H4 (cell line): ENCODE measurements around the gene LTA4H. TPM values are rescaled to one million over a fixed set of nuclear protein-coding genes. Genes with fewer than 3 reads are reported as not detected.
A peak's percentile ranks its signal among the peaks of the same experiment; 100 is the strongest.
"Not testable (repeated sequence)": the region's sequence is repeated elsewhere in the genome, so short reads cannot be mapped to it uniquely, and the experiment has no call there.

Experiments
- DNase-seq: peaks from one replicate; pipeline ENCODE4 v3.0.0-alpha.2; 2015; ENCODE audit warnings: low spot score
- total RNA-seq: library from RNA; depleted of rRNA; stranded (reverse); fragments of >200 nt; shearing (Covaris generic); gene quantifications from 2 replicates; pipeline ENCODE4 v1.2.3, GENCODE V29; 2014; rRNA removed

Gene LTA4H
- 67.7 and 85.7 TPM in 2 replicates for total RNA-seq

DNA sequence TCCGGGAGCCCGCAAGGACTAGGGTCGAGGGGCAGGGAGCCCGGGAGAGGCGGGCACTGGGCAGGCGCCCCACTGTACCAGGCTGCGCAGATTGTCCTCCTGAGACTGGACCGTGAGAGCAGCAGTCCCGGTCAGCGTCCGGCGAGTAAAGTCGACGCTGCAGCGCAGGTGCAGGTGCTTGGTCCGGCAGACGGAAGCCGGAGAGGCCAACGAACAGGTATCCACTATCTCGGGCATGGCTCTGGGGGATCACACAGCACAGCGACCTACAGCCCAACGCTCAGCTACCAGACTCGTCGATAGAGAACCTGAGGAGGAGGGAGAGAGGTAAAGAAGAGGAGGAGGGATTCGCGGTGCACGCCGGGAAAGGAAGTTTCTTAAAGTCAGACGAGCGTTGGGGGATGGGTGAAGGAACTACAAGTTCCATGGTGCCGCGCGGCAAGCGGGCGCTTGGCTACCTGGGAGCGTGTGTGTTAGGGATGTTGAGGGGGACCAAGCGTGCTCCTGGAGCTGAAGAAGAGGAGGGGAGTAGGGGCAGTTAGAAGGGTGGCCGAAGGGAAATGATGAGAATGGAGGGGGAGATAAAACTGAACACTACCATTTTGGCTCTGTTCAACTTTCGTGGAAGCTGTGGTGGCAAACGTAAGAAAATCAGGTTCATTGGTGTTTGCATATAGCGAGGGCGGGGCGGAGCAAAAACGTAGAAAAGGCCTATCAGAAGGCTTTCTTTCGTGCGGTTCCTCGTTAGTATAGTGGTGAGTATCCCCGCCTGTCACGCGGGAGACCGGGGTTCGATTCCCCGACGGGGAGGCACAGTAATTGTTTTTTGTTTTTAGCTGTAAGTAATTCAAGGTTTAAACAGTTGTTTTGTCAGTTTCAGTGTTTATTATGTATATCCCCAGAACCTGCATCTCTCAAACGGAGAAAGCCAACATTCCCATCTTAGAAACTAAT, at the start of gene LTA4H:
LTA4H (minus strand) TSS at position 305 of the 954 bp plus-strand sequence; CDS start at position 237, 68 bp downstream.
- peak; percentile 97 for DNase-seq

DNA sequence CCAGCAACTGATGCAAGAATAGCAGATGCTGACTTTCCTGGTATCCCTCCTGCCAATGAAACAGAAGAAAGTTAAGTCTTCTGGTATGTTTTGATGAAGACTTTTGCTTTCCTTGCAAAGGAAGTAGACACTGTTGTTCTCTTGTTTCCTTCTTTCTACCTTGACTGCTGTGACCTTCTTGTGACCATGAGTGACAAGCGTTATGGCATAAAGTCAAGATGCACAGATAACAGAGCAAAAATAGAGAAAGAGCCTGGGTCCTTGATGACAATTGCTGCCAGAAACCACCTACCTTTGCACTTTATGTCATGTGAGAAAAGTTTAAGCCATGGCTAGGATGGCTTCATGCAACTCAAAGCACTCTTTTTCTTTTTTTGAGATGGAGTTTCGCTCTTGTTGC, 49.2 kb upstream of the LTA4H start:
- no peak for DNase-seq

DNA sequence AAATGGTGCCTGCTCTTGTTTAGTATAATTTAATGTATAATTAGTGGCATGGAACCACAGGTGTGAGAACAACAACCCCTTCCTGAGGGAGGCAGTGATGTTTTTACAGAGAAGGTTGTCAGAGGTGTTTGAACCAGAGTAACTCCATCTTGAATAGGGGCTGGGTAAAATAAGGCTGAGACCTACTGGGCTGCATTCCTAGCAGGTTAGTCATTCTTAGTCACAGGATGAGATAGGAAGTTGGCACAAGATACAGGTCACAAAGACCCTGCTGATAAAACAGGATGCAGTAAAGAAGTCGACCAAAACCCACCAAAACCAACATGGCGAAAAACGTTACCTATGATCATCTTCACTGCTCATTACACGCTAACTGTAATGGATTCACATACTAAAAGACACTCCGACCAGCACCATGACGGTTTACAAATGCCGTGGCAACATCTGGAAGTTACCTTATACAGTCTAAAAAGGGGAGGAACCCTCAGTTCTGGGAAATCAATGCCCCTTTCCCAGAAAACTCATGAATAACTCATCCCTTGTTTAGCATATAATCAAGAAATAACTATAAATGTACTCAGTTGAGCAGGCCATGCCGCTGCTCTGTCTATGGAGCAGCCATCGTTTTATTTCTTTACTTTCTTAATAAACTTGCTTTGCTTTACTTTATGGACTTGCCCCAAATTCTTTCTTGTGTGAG, 47.8 kb upstream of the LTA4H start:
- no peak for DNase-seq

DNA sequence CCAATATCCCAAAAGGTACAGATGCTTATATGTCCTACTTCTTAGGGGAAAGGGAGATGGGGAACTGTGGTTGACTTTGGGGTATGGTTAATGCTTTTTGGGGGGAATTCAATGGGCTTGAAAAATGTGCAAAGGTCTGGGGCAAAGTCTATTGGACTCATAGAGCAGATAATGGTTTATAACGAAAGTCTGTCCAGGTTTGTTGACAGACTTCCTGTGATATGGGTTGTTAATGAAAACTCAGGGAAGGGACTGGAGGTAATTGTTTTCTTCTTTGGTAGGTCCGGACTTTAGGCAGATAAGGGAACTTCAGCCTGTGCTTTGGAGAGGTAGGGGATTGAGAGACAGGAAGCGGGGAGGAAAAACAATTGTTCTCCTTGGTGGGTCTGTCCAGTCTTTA, 46.2 kb upstream of the LTA4H start:
- DNase-seq = no peak

DNA sequence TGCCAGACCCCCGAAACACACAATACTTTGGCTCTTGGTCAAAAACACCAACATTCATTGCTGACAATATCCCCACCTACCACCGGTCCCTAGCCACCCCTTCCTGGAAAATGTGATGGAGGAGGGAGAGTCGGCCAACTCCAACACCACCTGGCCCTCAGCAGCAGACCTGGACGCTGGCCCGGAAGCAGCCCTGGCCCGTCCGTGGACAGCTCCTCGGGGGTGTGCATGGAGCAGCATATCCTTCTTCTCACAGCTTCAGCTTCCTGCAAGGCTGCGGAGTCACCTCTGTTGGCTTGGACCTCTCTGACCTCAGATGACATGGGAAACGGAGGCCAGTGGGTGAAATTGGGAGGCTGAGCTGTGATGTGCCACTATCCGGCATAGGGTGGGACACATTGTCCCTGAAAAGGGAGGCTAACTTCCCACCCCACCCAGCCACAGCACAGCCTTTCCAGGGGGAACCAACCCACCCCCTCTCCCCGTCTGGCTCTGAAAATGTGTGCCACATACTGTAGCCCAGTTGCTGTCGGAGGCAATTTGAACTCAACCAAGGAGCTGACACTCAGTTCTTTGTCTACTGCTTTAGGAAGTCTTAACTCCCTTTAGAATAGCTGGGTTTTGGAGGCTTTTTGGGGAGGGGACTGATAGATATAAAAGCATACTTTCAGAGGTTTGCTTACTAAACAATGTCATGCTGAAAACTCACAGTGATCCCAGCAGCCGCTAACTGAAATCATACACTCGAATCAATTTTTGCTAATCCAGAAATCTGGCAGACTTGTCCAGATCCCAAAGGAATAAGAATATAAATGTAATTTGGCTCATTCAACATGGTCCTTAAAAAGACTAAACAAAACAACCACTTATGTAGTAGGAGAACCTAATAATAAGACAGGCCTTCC, 43.1 kb upstream of the LTA4H start:
- DNase-seq = no peak

DNA sequence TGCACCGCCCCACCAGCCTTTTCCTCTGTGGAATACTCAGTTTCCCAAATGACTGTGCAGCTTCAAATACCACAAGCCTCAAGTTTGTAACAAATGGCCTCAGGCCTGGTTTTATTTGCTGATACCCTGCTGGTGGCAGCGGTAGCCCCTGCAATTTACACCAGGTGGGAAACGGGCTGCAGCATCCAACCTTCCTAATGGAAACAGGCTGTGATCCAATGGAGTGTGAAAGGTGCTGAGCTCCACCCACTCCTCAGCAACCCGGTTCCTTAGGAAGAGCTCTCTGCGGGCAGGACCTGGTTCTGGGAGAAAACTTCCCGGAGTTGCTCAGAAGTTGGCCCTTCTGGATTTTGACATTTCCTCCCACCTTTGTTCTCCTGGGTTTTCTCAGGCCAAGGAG, 41.7 kb upstream of the LTA4H start:
- DNase-seq = no peak

DNA sequence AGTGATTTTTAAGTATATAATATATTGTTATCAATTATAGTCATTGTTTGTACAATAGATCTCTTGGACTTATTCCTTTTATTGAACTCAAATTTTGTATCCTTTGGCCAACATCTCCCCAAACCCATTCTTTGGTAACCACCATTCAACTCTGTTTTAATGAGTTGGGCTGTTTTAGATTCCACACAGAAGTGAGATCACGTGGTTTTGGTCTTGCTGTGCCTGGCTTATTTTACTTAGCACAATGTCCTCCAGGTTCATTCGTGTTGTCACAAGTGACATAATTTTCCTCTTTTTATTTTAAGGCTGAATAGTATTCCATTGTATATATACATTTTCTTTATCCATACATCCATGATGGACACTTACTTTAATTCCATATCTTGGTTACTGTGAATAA, 40.2 kb upstream of the LTA4H start:
- no peak for DNase-seq

DNA sequence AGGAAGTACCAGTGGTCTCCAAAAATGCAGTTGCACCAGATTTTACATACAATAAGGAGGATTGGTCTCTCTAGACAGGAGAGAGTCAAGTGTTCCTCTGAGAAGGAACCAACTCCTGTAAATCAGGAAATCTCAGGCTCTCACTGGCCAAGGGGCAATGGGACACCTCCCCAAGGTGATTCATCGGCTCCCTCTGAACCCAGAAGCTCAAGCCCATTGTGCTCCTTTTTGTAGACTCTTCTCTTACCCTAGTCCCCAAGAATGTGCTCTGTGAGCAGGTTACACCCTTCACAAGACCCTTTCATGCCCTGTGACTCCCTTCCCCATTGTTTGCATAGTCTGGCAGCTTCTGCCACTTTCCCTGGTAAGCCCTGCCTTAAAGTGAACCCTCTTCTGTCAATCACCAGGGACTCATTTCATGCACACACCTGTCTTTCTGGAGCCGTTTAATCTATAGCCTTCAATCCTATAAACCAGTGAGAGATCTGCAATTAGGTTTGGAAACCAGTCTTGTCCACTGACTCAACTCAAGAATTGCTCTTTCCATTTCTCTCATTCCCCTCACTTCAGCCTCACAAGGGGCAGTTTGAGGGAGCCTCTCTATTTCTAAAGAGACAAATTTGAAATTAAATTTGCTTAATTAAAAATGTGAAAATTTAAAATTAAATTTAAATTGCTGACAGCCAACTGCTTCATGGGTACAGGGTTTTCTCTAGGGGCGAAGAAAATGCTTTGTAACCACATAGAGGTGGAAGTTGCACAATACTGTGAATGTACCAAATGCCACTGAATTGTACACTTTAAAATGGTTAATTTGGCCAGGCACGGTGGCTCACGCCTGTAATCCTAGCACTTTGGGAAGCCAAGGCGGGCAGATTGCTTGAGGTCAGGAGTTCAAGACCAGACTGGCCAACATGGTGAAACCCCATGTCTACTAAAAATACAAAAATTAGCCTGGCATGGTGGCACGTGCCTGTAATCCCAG, 38.3 kb upstream of the LTA4H start:
- no peak for DNase-seq

DNA sequence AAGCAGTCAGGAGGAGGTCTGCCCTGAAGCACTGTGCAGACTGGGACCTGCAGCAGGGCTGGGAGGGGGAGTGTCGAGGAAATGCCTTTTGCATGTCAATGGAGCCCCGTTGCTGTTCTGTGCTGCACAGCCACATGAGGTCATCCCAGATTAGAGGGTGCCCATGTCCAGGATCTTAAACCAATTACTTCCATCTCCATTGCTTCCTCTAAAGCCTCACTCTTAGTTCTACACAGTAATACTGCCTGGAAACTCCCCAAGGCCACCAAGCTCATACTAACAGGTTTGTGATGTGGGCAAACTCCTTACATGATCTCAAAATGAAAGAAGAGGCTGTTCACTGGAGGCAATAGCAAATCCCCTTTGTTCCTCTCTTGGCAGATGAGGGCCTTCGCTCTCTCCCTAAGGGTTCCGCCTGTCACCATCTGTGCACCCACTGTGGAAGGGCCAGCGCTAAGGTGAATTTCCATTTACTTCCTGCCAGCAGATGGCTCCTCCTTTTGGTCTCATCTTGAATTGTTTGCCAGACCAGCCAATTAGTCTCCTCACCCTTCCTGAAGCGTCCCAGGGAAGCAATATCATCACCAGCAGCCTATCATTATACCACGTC, 35.4 kb upstream of the LTA4H start:
- DNase-seq = no peak

DNA sequence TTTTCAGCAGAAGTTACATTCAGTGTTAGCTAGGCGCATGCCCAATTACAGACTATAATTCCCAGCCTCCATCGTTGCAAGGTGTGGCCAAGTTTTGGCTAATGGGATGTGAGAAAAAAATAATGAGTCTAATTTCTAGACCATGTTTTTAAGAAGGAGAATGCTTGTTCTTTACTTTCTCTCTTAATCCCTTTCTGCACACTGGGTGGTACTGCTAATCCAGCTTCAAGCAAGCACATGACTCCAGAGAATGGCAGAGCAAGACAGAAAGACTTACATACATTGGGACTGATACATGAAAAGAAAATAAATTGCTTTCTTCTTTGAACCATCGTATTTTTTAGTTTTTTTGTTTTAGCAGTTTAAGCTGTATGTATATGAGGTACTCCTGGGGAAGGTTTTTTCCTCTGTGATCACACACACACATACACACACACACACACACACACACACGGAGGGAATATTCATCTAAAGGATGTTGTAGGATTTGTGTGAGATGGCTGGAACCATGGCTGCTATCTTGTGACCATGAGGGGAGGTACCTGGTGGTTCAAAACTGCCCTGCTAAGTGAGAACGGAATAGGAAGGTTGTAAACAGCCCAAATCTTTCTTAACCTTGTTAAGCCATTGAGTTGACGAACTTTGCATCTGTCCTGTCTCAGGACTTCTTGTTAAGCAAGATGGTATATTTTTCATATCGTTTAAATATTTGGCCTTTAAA, 34.3 kb upstream of the LTA4H start:
- no peak for DNase-seq

DNA sequence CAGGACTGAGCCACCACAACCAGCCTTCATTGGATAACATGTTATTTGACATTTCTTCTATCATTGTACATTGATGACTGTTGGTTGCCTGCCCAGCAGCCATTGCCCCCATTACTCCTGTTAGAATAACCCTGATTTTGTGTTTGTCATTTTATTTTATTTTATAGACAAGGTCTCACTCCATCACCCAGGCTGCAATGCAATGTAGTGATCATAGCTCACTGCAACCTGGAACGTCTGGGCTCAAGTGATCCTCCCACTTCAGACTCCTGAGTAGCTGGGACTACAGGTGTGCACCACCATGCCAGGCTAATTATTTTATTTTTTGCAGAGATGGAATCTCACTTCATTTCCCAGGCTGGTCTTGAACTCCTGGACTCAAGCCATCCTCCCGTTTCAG, 33.2 kb upstream of the LTA4H start:
- no peak for DNase-seq

DNA sequence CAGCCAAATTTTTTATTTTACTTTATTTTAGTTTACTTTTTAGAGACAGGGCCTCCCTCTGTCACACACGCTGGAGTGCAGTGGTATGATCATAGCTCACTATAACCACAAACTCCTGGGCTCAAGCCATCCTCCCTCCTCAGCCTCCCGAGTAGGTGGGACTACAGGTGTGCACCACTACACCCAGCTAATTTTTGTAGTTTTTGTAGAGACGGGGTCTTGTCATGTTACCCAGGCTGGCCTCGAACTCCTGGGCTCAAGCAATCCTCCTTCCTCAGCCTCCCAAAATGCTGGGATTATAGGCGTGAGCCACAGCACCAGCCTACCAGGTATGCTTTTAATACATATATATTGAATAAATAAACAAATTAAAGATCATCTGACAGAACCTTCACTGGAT, 32.7 kb upstream of the LTA4H start:
- no peak for DNase-seq

DNA sequence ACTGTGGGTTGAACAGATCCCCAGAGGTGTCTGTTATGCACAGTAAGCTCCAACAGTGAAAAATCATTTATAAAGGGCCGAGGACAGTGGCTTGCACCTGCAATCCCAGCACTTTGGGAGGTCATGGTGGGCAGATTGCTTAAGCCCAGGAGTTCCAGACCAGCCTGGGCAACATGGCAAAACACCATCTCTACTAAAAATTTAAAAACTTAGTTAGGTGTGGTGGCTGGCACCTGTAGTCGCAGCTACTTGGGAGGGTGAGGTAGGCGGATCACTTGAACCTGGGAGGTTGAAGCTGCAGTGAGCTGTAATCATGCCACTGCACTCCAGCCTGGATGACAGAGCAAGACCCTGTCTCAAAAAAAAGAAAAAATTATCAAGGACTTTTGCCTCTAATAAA, 30.4 kb upstream of the LTA4H start:
- not testable (repeated sequence) for DNase-seq

DNA sequence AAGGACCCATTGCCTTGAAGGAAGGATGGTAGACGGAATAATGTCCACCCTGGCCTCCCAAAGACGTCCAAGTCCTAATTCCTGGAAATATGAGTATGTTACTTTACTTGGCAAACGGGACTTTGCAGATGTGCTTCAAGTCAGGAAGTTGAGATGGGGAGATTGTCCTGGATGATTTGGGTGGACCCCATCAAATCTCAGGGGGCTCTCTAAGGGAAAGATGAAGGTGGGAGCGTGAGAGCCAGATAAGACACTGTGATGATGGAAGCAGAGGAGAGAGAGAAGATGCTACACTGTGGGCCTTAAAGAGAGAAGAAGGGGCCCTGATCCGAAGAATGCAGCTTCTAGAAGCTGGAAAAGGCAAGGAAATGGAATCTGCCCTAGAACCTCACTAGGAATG, 29.6 kb upstream of the LTA4H start:
- no peak for DNase-seq

DNA sequence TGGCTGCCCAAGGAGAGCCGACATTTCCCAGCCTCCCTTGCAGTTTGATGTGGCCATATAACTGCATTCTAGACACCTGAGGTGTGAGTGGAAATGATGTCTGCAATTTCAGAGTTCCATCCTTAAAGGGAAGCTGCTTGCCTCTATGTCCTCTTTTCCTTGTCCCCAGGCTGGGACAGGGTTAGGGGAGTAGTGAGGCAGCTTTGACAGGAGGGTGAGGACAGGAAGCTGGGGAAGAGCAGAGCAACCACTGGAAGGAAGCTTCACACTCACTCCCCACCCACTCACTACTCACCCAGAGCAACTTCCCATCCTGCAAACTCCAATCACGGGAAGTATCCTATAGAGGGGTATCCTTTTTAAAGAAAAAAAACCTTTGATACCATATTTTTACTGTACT, 28.9 kb upstream of the LTA4H start:
- no peak for DNase-seq

DNA sequence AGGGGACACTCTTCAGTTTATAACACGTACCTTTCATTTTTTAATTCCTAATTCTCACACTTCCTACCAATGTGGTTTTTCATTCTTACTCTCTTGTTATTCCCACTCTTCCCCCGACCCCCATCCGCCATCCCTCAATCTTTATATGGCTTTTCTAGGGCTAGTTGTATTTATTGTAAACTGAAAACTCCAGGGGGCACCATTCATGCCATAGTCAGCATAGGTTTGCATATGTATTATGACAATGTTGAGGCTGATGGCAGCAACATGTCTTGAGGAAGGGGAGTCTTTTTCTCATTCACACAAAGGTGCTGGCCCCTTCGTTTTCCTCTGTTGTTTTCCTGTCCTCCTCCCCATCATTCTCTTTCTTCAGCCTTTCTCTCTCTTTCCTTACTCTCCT, 27.7 kb upstream of the LTA4H start:
- DNase-seq = peak; percentile 26

DNA sequence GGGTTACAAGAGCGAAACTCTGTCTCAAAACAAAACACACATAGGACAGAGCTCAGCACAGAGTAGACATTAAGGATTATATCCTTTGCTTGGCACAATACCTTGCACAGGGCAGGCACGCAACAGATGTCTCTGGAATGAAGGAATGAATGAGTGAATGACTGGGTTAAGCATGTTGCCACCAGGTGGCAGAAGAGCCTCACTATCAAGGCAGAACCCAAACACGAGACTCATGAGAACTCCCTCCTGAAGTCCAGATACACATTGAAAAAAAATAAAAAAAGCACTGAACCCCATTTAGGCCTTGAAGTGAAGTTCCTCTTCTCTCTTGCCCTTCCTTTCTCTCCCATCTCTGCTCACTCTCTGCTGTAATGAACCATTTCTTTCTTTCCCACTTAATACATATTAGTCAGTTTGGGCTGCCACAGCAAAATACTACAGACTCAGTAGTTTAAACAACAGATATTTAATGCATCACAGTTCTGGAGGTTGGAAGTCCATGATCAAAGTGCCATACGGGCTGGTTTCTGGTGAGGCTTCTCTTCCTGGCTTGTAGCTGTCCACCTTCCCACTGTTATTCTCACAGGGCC, 26.6 kb upstream of the LTA4H start:
- DNase-seq = peak; percentile 79

DNA sequence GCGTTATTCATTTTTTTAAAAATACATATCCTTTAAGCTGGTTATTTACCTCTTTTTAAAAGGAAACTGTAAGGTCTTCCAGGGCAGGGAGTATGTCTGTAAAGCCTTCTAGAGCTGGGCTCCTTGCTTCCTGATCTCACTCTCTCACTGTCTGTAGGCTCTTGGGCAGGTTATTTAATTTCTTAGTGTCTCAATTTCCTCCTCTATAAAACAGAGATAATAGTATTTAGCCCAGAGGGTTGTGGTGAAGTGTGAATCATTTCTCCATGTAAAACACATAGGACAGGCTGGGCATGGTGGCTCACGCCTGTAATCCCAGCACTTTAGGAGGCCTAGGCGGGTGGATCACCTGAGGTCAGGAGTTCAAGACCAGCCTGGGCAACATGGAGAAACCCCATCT, 25.9 kb upstream of the LTA4H start:
- DNase-seq = no peak

DNA sequence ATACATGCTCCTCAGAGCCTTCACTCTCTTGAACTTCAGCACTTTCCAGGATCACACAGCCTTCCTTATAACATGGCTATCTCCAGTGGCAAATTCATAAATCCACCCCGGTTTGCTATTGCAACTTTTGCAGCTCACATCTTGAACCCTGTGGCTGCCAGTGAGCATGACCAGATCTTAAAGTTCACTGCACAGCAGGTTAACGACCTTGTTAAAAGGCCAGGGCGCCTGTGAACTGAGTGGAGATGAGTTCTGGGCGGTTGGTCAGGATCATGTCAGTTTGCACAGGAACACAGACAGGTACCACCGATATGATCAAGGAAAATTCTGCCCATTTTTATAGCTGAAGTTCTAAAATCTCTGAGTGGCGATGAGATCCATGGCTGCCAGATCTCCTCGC, 24.7 kb upstream of the LTA4H start:
- no peak for DNase-seq
